MM.1S (cell line): ENCODE measurements around the gene DCUN1D1.

Experiments
- DNase-seq: peaks from one replicate; pipeline ENCODE4 v3.0.0-alpha.2; 2015
- H2AFZ ChIP-seq: fragments of 300-600 bp; sonication (generic); 2 replicates; pipeline ENCODE4 v1.6.0; 2016; ENCODE audit warnings: antibody characterized with exemption, low read length
- H3F3A ChIP-seq: fragments of 300-600 bp; sonication (generic); 2 replicates; pipeline ENCODE4 v1.6.1; 2016; ENCODE audit warnings: mild to moderate bottlenecking, antibody characterized with exemption, low read length, moderate library complexity, mixed read lengths; ENCODE audit not compliant: insufficient read depth
- H3K27ac ChIP-seq: fragments of 300-600 bp; sonication (generic); 2 replicates; pipeline ENCODE4 v1.5.1; 2016; ENCODE audit warnings: mild to moderate bottlenecking, low read length
- H3K27me3 ChIP-seq: fragments of 300-600 bp; sonication (generic); replicated peaks from 2 replicates; pipeline ENCODE4 v1.6.0; 2016; ENCODE audit warnings: low read length; ENCODE audit not compliant: insufficient read depth
- H3K36me3 ChIP-seq: fragments of 300-600 bp; sonication (generic); replicated peaks from 2 replicates; pipeline ENCODE4 v1.6.1; 2016; ENCODE audit warnings: mild to moderate bottlenecking, low read length, mixed read lengths; ENCODE audit not compliant: insufficient read depth
- H3K4me1 ChIP-seq: fragments of 300-600 bp; sonication (generic); 2 replicates; pipeline ENCODE4 v1.6.1; 2016; ENCODE audit warnings: low read length, mixed read lengths
- H3K4me2 ChIP-seq: fragments of 300-600 bp; sonication (generic); 2 replicates; pipeline ENCODE4 v1.6.0; 2016; ENCODE audit warnings: low read depth, low read length
- H3K4me3 ChIP-seq: fragments of 300-600 bp; sonication (generic); 2 replicates; pipeline ENCODE4 v1.5.1; 2016; ENCODE audit warnings: low read length, mixed read lengths
- H3K79me2 ChIP-seq: fragments of 300-600 bp; sonication (generic); 2 replicates; pipeline ENCODE4 v1.6.1; 2016; ENCODE audit warnings: mixed run types, low read length, mixed read lengths
- H3K9ac ChIP-seq: fragments of 300-600 bp; sonication (generic); 2 replicates; pipeline ENCODE4 v1.6.1; 2016; ENCODE audit warnings: low read length, mixed read lengths
- H3K9me2 ChIP-seq: fragments of 300-600 bp; sonication (generic); replicated peaks from 2 replicates; pipeline ENCODE4 v1.6.1; 2016; ENCODE audit warnings: mild to moderate bottlenecking, low read length, mixed read lengths; ENCODE audit not compliant: insufficient read depth
- H3K9me3 ChIP-seq: fragments of 300-600 bp; sonication (generic); replicated peaks from 2 replicates; pipeline ENCODE4 v1.6.1; 2016; ENCODE audit warnings: mild to moderate bottlenecking, low read length, mixed read lengths; ENCODE audit not compliant: insufficient read depth
- H4K20me1 ChIP-seq: fragments of 300-600 bp; sonication (generic); 2 replicates; pipeline ENCODE4 v1.6.1; 2016; ENCODE audit warnings: mild to moderate bottlenecking, low read length, moderate library complexity, mixed read lengths; ENCODE audit not compliant: insufficient read depth
- CTCF ChIP-seq: fragments of 300-600 bp; sonication (generic); IDR thresholded peaks from 2 replicates; pipeline ENCODE4 v1.5.1; 2016; ENCODE audit warnings: antibody characterized with exemption, low read length, mixed read lengths
- EZH2 ChIP-seq: fragments of 300-600 bp; sonication (generic); optimal IDR thresholded peaks from 2 replicates; pipeline ENCODE3; 2017; ENCODE audit warnings: low read depth, mild to moderate bottlenecking, antibody characterized with exemption, low read length, mixed read lengths
- EZH2phosphoT487 ChIP-seq: fragments of 300-600 bp; sonication (generic); IDR thresholded peaks from 2 replicates; pipeline ENCODE4 v1.6.1; 2018; ENCODE audit warnings: antibody characterized with exemption, low read length

The DCUN1D1 gene

GRCh38 chr3:182892226-182892625 is 88.1 kb downstream of the DCUN1D1 start:
- no peak for TF ChIP-seq EZH2phosphoT487
- TF ChIP-seq EZH2, result no peak
- no peak for TF ChIP-seq CTCF
- no peak overlapping the region for H2AFZ ChIP-seq
- no peak overlapping the region for H3K27ac ChIP-seq
- DNase-seq, result no peak
- no peaks in the 10 kb centered on the region for H3F3A ChIP-seq
- no peaks in the 10 kb centered on the region for H4K20me1 ChIP-seq
- H3K4me3 ChIP-seq, result no peak overlapping the region
- H3K9me2 ChIP-seq, result no peaks in the 10 kb centered on the region
- no peaks in the 10 kb centered on the region for H3K27me3 ChIP-seq
- H3K79me2 ChIP-seq, result no peaks in the 10 kb centered on the region
- H3K9me3 ChIP-seq, result no peaks in the 10 kb centered on the region
- peaks cover 12% of the 10 kb centered on the region for H3K36me3 ChIP-seq
- H3K9ac ChIP-seq, result no peak overlapping the region
- H3K4me2 ChIP-seq, result no peak overlapping the region
- no peaks in the 10 kb centered on the region for H3K4me1 ChIP-seq

DNA sequence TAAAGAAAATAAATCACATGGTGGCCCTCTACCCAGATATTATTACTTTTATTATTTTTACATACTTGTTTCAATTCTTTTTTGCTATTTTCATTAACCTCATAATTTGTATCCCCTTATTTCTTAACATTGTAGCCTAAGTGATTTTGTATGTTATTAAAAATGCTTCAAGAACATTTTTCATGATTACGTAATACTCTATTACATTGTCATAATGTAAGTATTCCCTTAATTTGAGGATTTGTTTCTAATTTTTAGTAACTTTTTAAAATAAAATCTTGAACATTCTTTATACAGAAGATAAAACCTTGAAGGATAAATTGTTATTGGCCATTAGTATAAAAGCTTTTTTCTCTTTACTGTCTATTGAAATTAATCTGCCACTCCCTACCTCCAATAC is 89.0 kb downstream of the DCUN1D1 start:
- Histone ChIP-seq H3K9me2 (no peaks in the 10 kb centered on the region), H3K4me3 (no peak overlapping the region), H3K79me2 (no peaks in the 10 kb centered on the region), H3K27me3 (no peaks in the 10 kb centered on the region), H3K4me2 (no peak overlapping the region), H4K20me1 (no peaks in the 10 kb centered on the region), H3K9me3 (no peaks in the 10 kb centered on the region), H3K9ac (no peak overlapping the region), H3K4me1 (no peaks in the 10 kb centered on the region), H2AFZ (no peak overlapping the region), H3K36me3 (peaks cover 12% of the 10 kb centered on the region), H3F3A (no peaks in the 10 kb centered on the region), H3K27ac (no peak overlapping the region)
- no peak for DNase-seq
- TF ChIP-seq CTCF (no peak), EZH2phosphoT487 (no peak), EZH2 (no peak)

GRCh38 chr3:182889948-182890629 is 90.2 kb downstream of the DCUN1D1 start:
- Histone ChIP-seq H3K4me1 (no peaks in the 10 kb centered on the region), H3K9me2 (no peaks in the 10 kb centered on the region), H3K4me2 (no peak overlapping the region), H3K4me3 (no peak overlapping the region), H3K27ac (no peak overlapping the region), H3F3A (no peaks in the 10 kb centered on the region), H3K36me3 (peaks cover 12% of the 10 kb centered on the region), H3K27me3 (no peaks in the 10 kb centered on the region), H3K9ac (no peak overlapping the region), H3K9me3 (no peaks in the 10 kb centered on the region), H2AFZ (no peak overlapping the region), H4K20me1 (no peaks in the 10 kb centered on the region), H3K79me2 (no peaks in the 10 kb centered on the region)
- TF ChIP-seq EZH2phosphoT487, result no peak
- TF ChIP-seq EZH2, result no peak
- no peak for DNase-seq
